LNCAP (cell line): Measurements from ENCODE around the gene ZBED1.

Experiments used
- CTCF ChIP-seq: fragments of 450-650 bp; IDR thresholded peaks from 2 replicates; pipeline ENCODE4 v1.5.1; 2017; ENCODE audit warnings: mild to moderate bottlenecking

ZBED1 gene

GRCh38 chrX:2541603-2542002, 40.8 kb upstream of the ZBED1 start:
- no peak for TF ChIP-seq CTCF

GRCh38 chrX:2540426-2540947, 39.7 kb upstream of the ZBED1 start:
- TF ChIP-seq CTCF: no peak

GRCh38 chrX:2539586-2539985, 38.8 kb upstream of the ZBED1 start:
- no peak for TF ChIP-seq CTCF

GRCh38 chrX:2538031-2538757, 37.4 kb upstream of the ZBED1 start:
- no peak for TF ChIP-seq CTCF

- no peak for TF ChIP-seq CTCF
These were observed 36.2 kb upstream of the ZBED1 start for GRCh38 chrX:2536974-2537373.

- TF ChIP-seq CTCF: no peak
These were observed 35.4 kb upstream of the ZBED1 start for GRCh38 chrX:2536141-2536540.

- no peak for TF ChIP-seq CTCF
These were observed 32.6 kb upstream of the ZBED1 start for GRCh38 chrX:2533424-2533823.
